Hematopoietic multipotent progenitor cell treated with erythropoietin and hydrocortisone succinate and interleukin-3 and kit ligand, for 8 days (in vitro differentiated cells): ENCODE measurements around the gene RAB3GAP2.
"Not testable (repeated sequence)": the region's sequence is repeated elsewhere in the genome, so short reads cannot be mapped to it uniquely, and the experiment has no call there.

Experiments used
- DNase-seq: peaks from one replicate; pipeline ENCODE4 v3.0.0-alpha.2; 2015

Gene RAB3GAP2

GRCh38 chr1:220272047-220272840, at the start of gene RAB3GAP2:
TSS of gene RAB3GAP2 (minus strand) at chr1:220272453. CDS start at chr1:220272337, 116 bp downstream.
- peak; percentile 95 for DNase-seq

- no peak for DNase-seq
Measured at GRCh38 chr1:220321758-220322157, 49.5 kb upstream of the RAB3GAP2 start.

DNA sequence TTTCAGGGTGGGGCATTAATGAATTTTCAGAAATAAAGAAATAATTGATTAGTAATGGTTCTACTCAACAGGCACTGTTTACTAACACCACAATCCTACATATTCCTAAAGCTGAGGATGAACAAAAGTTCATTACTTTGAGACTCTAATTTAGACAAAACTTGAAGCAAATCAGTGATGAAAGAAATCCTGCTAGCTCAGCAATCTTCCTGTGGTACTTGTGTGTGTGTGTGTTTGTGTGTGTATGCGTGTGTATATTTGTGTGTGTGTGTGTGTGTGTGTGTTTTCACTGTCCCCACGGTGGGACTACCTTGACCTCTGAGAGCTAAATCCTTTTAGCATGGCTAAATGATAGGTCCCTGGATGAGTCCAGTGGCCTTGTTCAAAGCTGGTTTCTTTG, 48.5 kb upstream of the RAB3GAP2 start:
- DNase-seq = no peak

GRCh38 chr1:220318673-220319072, 46.4 kb upstream of the RAB3GAP2 start:
- DNase-seq = no peak

GRCh38 chr1:220317161-220317560, 44.9 kb upstream of the RAB3GAP2 start:
- DNase-seq = no peak

DNA sequence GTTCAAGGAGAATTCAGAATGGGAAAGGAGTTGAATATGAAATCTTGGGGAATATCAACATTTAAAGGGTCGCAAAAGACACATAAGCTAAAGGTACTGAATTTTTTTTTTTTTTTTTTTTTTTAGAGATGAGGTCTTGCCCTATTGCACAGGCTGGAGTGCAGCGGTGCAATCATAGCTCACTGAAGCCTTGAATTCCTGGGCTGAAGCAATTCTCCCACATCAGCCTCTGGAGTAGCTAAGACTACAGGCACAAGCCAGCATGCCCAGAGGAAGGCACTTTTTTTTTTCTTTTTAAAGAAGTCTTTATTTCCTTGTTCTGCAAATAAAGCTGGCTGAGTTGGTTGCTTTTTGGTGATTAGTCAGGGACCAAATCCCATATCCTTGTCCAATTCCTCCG, 44.1 kb upstream of the RAB3GAP2 start:
- no peak for DNase-seq

DNA sequence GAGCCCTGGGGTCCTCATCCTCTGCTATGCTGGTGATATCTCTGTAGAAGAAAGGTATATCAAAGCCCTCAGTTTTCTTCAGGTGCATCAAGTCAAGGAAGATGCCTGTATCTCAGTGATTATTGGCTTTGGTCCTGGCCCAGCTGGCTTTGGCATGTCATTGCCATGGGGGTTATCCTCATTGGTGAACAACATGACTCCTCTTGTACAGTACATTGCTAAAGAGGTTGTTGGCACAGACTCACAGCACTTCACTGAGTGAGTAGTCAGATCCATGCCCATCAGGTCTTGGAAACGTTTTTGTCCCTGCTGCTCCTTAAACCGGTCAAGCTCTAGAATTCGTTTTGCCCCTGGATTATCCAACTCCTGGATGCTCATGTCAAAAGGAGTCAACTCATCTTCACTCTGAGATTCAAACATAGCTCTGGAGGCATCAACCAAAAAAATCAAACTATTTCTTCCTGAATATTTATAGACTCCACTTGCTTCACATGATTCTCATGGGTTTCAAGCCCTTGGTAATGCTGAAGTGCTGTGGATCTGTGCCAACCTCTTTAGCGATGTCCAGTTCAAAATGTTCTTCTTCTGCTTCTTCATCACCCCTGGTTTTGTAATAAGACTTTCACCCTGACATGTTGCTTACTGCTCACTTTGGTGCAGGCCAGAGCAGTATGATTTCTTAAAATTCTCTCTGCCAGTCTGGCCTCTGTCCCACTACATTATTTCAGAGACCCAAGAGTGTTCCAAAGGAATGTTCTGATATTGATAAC, 43.0 kb upstream of the RAB3GAP2 start:
- no peak for DNase-seq

GRCh38 chr1:220313576-220313975, 41.3 kb upstream of the RAB3GAP2 start:
- no peak for DNase-seq

DNA sequence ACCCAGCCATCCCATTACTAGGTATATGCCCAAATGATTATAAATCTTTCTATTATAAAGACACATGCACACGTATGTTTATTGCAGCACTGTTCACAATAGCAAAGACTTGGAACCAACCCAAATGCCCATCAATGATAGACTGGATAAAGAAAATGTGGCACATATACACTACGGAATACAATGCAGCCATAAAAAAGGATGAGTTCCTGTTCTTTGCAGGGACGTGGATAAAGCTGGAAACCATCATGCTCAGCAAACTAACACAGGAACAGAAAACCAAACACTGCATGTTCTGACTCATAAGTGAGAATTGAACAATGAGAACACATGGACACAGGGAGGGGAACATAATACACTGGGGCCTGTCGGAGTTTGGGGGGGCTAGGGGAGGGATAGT, 37.9 kb upstream of the RAB3GAP2 start:
- DNase-seq = not testable (repeated sequence)

DNA sequence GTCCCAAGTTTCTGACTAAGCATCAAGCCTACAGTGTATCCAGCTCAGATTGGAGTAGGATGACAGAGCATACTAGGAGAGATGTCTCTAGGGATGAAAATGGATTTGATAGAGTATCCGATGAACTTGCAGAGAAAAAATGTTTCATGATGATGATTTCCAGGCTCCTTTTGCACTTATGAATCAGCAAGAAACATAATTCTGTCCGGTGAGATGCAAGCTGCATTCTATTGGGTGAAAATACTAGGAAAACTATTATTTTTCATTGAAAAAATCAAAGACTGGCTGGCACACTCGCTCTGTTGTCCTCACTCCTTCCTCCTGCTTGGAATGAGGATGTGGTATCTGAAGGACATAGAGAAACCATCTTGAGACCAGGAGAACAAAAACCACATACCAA, 35.4 kb upstream of the RAB3GAP2 start:
- DNase-seq = no peak

DNA sequence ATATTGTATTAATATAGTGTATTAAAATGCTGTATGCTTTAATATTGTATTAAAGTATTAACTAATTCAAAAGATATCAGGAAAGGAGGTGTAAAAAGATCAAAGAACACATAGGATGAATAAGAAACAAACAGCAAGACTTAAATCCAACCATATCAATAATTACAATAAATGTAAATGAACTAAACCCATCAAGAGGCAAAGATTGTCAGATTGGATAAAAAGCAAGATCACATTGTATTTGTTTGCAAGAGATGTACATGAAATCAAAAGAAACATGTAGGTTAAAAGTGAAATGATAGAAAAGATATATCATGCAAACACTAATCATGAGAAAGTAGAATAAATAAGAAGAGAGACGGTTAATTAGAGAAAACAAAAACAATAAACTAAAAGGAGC, 34.1 kb upstream of the RAB3GAP2 start:
- DNase-seq = no peak

DNA sequence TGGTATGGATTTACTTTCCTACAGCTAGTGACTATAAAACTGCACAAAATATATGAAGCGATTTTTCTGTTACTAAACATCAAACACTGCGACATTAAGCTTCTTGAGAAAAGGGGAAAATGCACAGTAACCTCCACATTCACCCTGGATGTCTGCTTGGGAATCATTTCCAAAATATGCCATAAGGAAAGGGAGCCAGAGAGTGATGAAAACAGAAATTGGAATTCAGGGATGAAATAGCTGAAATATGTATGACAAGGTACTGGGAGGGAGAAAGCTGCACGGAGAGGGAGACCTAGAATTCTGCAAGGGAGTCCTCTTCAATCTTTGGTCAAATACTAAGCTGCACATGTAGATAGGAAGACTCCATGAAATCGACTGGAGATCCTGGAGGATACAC, 31.6 kb upstream of the RAB3GAP2 start:
- no peak for DNase-seq

DNA sequence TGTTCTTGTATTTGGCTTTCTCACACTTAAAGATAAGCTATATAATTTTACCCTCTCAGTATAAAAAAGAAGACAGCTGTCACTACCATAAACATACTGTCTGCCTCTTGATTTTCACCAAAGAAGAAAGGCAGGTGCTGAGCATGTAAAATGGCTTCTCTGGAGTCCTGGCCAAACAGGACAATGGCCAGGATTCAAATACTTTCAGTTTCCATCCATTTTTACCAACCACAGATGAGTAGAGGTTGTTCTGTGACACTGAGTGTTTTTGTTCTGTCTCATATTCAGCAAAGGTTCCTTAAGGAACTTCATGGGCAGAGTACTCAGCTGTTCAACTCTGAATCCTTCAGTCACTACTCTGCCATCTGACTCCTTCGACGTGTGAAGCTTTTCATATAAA, 29.4 kb upstream of the RAB3GAP2 start:
- DNase-seq = no peak

DNA sequence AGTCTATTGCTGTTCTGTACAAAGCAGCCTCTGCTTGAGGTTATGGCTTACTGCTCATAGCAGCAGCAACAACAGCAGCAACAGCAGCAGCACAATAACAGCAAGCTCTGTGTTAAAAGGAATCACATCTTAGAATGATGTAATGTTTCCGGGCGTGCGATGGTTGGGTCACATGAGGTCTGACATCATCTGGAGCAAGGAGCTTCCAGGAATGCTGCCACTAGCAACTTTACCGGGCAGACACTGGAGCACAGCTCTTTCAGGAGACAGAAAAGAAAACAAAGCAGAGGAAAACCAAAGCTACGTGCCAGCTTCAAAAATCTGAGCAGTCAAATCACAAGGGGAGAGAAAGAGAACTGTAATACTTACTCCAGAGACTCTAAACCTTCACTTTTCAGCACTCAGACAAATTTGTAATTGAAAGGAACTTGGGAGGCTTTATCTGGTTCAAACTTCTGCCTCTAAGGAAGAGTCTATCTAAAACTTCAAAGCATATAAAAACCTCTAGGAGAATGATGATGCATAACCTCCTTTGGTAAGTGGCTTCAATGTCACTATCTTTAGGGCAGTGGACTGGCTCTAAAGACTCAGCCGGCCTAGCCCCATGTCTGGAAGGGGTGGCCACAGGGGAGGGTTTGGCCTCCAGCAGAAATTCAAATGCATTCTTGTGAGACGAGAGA, 28.3 kb upstream of the RAB3GAP2 start:
- no peak for DNase-seq

DNA sequence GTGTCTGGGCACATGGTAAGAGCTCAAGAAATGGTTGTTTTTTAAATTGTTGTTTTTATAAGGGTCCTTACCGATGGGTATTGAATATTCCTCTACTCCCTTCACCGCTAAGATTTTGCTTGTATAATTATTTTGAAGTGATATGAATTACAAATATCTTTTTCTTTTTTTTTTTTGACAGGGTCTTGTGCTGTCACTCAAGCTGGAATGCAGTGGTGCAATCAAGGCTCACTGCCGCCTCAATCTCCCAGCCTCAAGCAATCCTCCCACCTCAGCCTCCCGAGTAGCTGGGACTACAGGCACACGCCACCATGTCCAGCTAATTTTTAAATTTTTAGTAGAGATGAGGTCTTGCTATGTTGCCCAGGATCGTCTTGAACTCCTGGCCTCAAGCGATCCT, 27.1 kb upstream of the RAB3GAP2 start:
- DNase-seq = no peak

GRCh38 chr1:220298470-220299205, 26.4 kb upstream of the RAB3GAP2 start:
- no peak for DNase-seq

- no peak for DNase-seq
Measured at GRCh38 chr1:220296981-220297380, 24.7 kb upstream of the RAB3GAP2 start.

DNA sequence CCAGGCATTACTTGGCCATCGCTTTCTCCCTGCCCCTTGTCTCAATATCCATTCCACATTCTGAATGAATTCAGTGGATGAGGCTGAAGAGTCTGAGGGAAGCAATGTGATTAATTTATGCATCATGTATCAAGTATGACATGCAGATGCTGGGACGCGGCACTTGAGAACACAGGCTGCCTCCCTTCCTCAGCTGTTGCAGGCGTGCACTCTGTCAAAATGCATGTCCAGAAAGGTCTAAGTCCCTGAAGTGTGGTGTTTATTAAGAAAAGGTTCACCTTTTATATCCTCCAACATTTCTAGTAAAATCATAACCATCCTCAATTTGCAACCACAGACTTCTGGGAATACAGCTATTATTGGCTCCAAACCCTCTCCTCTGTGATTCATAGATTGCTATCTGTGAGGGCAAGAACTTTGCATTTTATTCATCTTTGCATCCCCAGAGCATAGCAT, 22.6 kb upstream of the RAB3GAP2 start:
- no peak for DNase-seq

DNA sequence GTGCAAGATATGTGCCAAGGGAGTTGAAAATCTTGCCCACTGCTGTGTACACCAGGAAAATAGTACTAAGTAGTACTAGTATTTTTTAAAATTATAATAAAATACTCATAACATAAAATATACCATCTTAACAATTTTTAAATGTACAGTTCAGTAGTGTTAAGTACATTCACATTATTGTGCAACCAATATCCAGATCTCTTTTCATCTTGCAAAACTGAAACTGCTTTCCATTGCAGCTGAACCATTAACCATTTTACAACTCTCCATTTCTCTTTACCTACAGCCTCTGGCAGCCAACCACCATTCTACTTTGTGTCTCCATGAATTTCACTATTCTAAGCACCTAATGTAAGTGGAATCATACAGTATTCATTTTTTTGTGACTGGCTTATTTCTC, 19.3 kb upstream of the RAB3GAP2 start:
- no peak for DNase-seq

DNA sequence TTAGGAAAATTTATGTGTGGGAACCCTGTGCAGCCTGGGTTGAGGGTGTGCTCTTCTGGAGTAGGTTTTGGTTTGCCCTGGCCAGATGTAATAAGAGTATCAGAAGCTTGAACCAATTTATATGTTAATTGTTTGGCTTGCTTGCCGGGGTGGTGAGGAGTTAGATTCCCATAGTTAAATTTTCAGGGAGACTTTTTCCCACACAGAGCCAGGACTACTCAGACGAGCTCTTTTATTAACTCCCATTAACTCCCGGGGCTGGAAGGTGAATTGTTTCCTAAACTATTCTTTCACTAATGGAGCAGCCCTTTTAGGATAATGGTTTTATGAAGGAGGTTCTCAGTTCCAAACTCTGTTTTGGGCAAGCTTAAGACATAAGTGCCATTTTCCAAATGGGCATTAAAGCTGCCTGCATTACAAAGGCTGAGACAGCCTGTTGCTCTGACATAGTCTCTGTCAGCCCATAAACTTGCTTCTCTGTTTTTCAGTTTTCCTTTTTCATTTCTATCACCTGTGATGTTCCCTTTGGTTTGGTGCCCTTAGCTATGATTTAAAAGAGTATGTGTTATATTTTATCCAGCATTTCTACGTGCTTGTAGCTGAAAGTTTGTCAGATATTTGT, 18.0 kb upstream of the RAB3GAP2 start:
- DNase-seq = no peak

DNA sequence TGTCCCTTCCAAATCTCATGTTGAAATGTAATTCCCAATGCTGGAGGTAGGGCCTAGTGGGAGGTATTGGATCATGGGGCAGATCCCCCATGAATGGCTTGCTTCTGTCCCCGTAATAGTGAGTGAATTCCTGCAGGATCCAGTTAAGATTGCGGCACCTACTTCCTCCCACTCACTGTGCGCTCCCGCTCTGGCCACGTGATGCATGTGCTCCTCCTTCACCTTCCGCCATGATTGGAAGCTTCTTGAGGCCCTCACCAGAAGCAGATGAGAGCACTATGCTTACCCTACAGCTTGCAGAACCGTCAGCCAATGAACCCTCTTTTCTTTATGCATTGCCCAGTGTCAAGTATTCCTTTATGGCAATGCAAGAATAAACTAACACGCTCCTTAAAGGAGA, 14.9 kb upstream of the RAB3GAP2 start:
- DNase-seq = no peak

DNA sequence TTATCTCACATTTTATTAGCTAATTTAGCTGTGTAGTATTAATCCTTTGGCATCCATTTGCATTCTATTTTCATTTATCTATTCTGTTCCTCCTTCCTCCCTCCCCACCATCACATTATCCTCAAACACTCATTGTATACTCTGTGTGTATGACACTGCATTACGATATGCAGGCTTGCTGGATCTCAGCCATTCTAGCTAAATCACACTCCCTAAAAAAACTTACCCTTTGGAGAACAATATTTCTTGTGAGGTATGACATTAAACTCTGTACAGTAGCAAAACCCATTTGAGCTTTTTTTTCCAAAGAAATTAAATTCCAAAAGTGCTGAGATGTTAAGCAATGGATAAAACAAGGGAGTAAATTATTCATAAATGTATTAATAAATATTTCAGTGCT, 11.4 kb upstream of the RAB3GAP2 start:
- no peak for DNase-seq
